Heart left ventricle (tissue), 13 donors: ENCODE measurements around the gene KLF12.

Experiments
- CTCF ChIP-seq, 12 donors: fragments of 200-600 bp; sonication (generic) in 4 of 12; IDR thresholded peaks; one replicate each; pipeline versions ENCODE4 v1.5.0 to v1.8.0; 2018 to 2022; ENCODE audit warnings: antibody characterized with exemption in 12 of 12, mild to moderate bottlenecking in 5 of 12
- POLR2A ChIP-seq, 2 donors: fragments of 450-650 bp; IDR thresholded peaks; one replicate each; pipeline ENCODE4 v1.6.1; 2017; ENCODE audit warnings: antibody characterized with exemption in 2 of 2, mild to moderate bottlenecking in 2 of 2, moderate library complexity in 2 of 2
- donor health status: ischemic (EF 13 %, LVEDD 7.1; RV severe dilation, severe dysfunction).
- donor health status: DM: no; HTN: yes; CAD: no.
- donor health status: DM: no; HTN: no; CAD: no.
- donor health status: ischemic (EF 25% LVEDD 6.9; RV normal size, moderate dysfunction).
- donor health status: ischemic (EF 25% LVEDD 5.7; RV mildly dilated, moderate dysfunction).
- donor health status: ischemic (EF 35%, LVEDD 5.7; RV mildly dilated, moderate dysfunction).
- donor health status: nonischemic (EF 11% LVEDD 7.7; RV severe dilation, severe dysfunction).
- donor health status: DM: yes; HTN: yes; CAD: no.
- donor health status: PGD.
- donor health status: ischemic (EF 29% LVEDD 5.4; RV normal size, mild dysfunction).
- donor health status: nonischemic (EF 23%, LVEDD 6.1; RV moderate dilation, normal function).

- no peak for TF ChIP-seq CTCF (IDR thresholded peaks at IDR 0.05)
- TF ChIP-seq POLR2A (IDR thresholded peaks at IDR 0.05): no peak
Observed at GRCh38 chr13:74128156-74128767, 5.9 kb downstream of the KLF12 start.
